Measurements from ENCODE around the gene RANGAP1.

DNA sequence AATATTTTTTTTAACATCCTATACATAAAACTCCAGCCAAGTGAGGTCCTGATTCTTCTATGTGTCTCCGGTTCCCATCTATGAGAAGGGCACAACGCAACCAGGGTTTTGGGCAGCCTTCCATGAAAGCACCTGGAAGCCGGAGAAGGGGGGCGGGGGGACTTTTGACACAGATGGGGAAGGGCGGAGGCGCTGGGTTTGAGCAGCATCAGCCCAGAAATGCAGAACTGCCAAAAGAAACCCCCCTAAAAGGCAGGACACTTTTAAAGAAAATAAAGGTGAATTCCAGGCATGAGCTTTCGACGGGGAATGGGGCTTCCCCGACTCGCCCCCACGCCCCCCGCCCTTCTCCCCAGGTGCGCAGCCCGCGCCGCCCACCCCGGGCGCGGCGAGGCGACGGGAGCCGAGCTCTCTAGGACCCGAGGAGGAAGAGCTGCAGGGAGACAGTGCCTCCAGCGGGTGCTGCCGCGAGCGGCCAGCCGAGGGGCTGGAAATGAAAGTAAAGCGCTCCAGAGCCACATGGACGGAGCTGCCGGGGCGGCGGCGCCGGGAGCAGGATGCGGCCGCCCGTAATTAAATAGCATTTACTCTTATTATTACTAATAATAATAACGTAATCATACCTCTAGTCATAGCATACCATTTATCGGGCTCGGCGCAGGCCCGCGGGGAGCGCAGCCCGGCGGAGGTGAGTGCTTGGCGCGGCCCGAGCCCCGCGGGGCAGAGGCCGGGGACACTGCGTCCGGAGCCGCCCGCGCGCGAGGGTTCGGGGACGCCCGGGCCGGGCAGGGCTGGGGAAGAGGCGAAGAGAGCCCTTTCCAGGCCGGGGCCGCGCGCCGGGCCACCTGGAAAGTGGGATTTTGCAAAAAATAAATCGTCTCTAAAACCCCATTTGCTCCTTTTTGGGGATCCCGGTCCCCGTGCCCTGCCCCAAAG is 15.4 kb upstream of the RANGAP1 start, which contains the start of gene ZC3H7B:
- TF ChIP-seq EP300 (IDR thresholded peaks at IDR 0.05): peak; percentile 15 to 81
- TF ChIP-seq, protein P1, sequence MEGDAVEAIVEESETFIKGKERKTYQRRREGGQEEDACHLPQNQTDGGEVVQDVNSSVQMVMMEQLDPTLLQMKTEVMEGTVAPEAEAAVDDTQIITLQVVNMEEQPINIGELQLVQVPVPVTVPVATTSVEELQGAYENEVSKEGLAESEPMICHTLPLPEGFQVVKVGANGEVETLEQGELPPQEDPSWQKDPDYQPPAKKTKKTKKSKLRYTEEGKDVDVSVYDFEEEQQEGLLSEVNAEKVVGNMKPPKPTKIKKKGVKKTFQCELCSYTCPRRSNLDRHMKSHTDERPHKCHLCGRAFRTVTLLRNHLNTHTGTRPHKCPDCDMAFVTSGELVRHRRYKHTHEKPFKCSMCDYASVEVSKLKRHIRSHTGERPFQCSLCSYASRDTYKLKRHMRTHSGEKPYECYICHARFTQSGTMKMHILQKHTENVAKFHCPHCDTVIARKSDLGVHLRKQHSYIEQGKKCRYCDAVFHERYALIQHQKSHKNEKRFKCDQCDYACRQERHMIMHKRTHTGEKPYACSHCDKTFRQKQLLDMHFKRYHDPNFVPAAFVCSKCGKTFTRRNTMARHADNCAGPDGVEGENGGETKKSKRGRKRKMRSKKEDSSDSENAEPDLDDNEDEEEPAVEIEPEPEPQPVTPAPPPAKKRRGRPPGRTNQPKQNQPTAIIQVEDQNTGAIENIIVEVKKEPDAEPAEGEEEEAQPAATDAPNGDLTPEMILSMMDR (IDR thresholded peaks at IDR 0.05): peak; percentile 49 to 74 (median 58)
